K562 (cell line): ENCODE measurements around the gene CEACAM18. TPM values are rescaled to one million over a fixed set of nuclear protein-coding genes. Genes with fewer than 3 reads are reported as not detected.

Experiments
- ATF1 ChIP-seq, 2 experiments: fragments of 450-650 bp in 1 of 2; IDR thresholded peaks; 2 replicates each; pipeline ENCODE4 v1.6.1; 2016; ENCODE audit warnings: missing compliant biosample characterization in 1 of 2, missing genetic modification characterization in 1 of 2
- CLOCK ChIP-seq: fragments of 250-450 bp; sonication (Bioruptor Pico); IDR thresholded peaks from 2 replicates; pipeline ENCODE4 v1.4.0; 2020; ENCODE audit warnings: mild to moderate bottlenecking, moderate library complexity, borderline replicate concordance
- REST ChIP-seq, 2 experiments: fragments of 450-650 bp; formaldehyde crosslinking in 1 of 2; IDR thresholded peaks; 2 replicates each; pipeline versions ENCODE4 v1.4.0 to v1.6.1; 2014 to 2020; ENCODE audit warnings: mild to moderate bottlenecking in 2 of 2, borderline replicate concordance in 1 of 2, low read depth in 1 of 2
- polyA plus RNA-seq, 8 experiments: library from polyadenylated mRNA; depleted of rRNA in 4 of 8; stranded (reverse) in 5 of 8; unstranded in 3 of 8; fragments of >200 nt; fragmentation: Nextera tagmentation in 2 of 8; fragmentation: Illumina TruSeq in 1 of 8; extraction: Ambion mirVana in 2 of 8; extraction: Trizol in 1 of 8; gene quantifications; 2 replicates each; pipeline versions ENCODE4 v1.2.1 to v1.2.3, GENCODE V29; 2011 to 2014; ENCODE audit warnings: inconsistent platforms in 1 of 8, missing spikeins in 1 of 8
- total RNA-seq, 7 experiments: library from RNA; depleted of rRNA in 6 of 7; stranded (reverse); fragments of >200 nt in 6 of 7; fragmentation: Illumina TruSeq in 2 of 7; extraction: Trizol in 2 of 7; gene quantifications; 2 replicates each; pipeline versions ENCODE4 v1.2.1 to v1.2.3, GENCODE V29; 2011 to 2021; ENCODE audit warnings: low replicate concordance in 1 of 7

CEACAM18 gene
- total and polyA plus RNA-seq, 9 of the 15 experiments (the other 6 are each of a cell fraction or from before 2014, with no cell fraction given), result 0.08 to 0.24 (median 0.15) TPM; not detected in 3

GRCh38 chr19:51511353-51511752 is 33.0 kb downstream of the CEACAM18 start (continued):
- no peak for TF ChIP-seq CLOCK (CRISPR knock-in tag)
- TF ChIP-seq REST (IDR thresholded peaks at IDR 0.05; ENCODE audit: borderline replicate concordance), result peak; percentile 30; the same call in 1 of the 2 replicates
- no peak for TF ChIP-seq REST (CRISPR knock-in tag; IDR thresholded peaks at IDR 0.05; ENCODE audit: low read depth)
- no peak for TF ChIP-seq ATF1 (CRISPR knock-in tag; IDR thresholded peaks at IDR 0.05)
- no peak for TF ChIP-seq ATF1 (tag; IDR thresholded peaks at IDR 0.05)
